ACC112 (cell line): Measurements from ENCODE around the gene SLC36A2.

Experiments
- H2AFZ ChIP-seq: fragments of 200-600 bp; sonication (generic); one replicate; pipeline ENCODE4 v1.6.0; 2017; ENCODE audit warnings: antibody characterized with exemption, low read length; ENCODE audit not compliant: unreplicated experiment
- H3K27ac ChIP-seq: fragments of 200-600 bp; sonication (generic); 2 replicates; pipeline ENCODE4 v1.5.1; 2014; ENCODE audit warnings: low read depth, mild to moderate bottlenecking, antibody characterized with exemption, low read length, moderate library complexity
- H3K27me3 ChIP-seq: fragments of 200-600 bp; sonication (generic); 2 replicates; pipeline ENCODE4 v1.6.1; 2014; ENCODE audit warnings: mild to moderate bottlenecking, antibody characterized with exemption, low read length, moderate library complexity, mixed read lengths; ENCODE audit not compliant: insufficient read depth
- H3K36me3 ChIP-seq: fragments of 200-600 bp; sonication (generic); 2 replicates; pipeline ENCODE4 v1.6.1; 2016; ENCODE audit warnings: mild to moderate bottlenecking, antibody characterized with exemption, low read length, moderate library complexity, mixed read lengths; ENCODE audit not compliant: insufficient read depth
- H3K4me1 ChIP-seq: fragments of 200-600 bp; sonication (generic); one replicate; pipeline ENCODE4 v1.6.1; 2016; ENCODE audit warnings: low read length, mixed read lengths; ENCODE audit not compliant: insufficient read depth, unreplicated experiment, control insufficient read depth
- H3K4me3 ChIP-seq: fragments of 200-600 bp; sonication (generic); 2 replicates; pipeline ENCODE4 v1.5.1; 2014; ENCODE audit warnings: mild to moderate bottlenecking, low read depth, low read length
- H3K79me2 ChIP-seq: fragments of 200-600 bp; sonication (generic); one replicate; pipeline ENCODE4 v1.6.0; 2016; ENCODE audit warnings: low read length; ENCODE audit not compliant: control insufficient read depth, unreplicated experiment, insufficient read depth

The SLC36A2 gene

DNA sequence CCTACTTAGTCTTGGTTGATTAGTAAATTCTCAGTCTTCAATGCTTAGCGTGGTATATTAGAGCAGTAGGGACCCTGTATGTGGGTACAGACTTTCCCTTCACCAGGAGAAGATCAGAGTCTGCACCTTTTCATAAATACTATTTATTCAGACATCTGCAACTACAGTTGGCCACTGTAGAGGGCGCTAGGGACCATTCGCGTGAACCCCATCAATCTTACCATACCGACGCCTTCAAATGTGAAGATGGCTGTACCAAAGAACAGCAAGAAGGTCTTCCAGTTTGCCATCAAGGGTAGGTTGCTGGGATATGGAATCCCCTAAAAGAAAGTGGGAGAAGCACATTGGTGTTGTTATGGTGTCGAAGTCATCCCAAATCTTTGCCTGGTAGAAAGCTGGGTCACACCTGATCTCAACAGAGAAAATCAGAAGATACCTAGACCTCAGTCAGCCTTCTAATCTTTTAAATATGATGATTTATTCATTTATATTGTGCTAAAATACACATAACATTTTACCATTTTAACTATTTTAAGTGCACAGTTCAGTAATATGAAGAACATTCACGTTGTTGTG, 62.9 kb downstream of the SLC36A2 start:
- Histone ChIP-seq H3K36me3 (no peaks in the 10 kb centered on the region), H3K4me1 (no peaks in the 10 kb centered on the region), H3K4me3 (no peak overlapping the region), H2AFZ (no peak overlapping the region), H3K27ac (no peak overlapping the region), H3K27me3 (peaks cover 28% of the 10 kb centered on the region; the same call in 1 of the 2 replicates), H3K79me2 (no peaks in the 10 kb centered on the region)

DNA sequence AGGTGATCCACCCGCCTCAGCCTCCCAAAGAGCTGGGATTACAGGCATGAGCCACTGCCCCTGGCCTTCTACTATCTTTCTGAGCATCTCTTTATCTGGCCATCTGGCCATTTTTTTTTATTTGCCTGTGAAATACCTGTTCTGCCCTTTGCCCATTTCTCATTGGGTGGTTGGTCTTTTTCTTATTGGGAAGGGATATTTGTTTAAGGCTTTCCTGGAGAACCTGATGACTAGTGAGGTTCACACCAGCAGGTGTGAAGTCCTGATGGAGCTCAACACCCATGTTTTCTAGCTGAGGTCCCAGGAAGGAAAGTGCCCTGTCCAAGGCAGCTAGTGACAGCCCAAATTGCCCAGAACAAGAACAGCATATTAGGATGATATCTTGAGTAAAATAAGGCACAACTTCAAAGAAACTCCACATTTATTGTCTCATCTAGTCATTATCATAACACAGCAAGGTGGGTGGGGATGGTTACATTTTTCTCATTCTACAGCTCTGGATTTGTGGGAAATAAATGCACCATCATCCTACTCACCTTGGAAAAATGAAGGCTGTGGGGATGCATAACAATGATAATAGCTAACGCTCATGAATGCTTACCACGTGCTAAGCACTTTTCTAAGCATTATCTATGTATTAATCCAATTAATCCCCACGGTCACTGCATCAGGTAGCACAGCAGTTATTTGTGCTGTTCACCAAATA, 64.1 kb downstream of the SLC36A2 start:
- Histone ChIP-seq H3K27me3 (peaks cover 33% of the 10 kb centered on the region; the same call in 1 of the 2 replicates), H3K79me2 (no peaks in the 10 kb centered on the region), H3K4me3 (no peak overlapping the region), H3K27ac (no peak overlapping the region), H3K4me1 (no peaks in the 10 kb centered on the region), H2AFZ (no peak overlapping the region), H3K36me3 (no peaks in the 10 kb centered on the region)

DNA sequence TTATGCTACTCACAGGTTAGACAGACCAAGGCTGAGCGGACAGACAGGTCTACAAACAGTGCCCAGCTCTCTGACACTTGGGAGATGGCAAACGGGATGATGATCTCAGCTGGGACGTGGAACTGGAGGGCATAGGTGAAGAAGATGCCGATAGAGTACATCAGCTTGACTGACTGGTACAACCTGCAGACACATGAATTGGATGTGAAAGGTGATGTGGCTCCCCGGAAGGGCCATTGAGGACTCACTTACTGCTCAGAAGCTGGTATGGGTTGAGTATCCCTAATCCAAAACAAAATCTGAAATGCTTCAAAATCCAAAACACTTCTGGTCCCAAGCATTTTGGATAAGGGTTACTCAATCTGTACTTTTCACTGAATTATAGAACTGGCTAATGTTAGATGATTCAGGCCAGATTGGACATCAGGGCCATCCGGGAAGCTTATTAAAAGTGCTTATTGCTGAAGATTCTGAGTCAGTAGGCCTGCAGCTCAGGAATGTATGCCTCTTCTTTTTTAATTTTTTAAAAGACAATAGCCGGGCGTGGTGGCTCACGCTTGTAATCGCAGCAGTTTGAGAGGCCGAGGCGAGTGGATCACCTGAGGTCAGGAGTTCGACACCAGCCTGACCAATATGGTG, 66.2 kb downstream of the SLC36A2 start:
- H3K36me3 ChIP-seq: no peaks in the 10 kb centered on the region
- H2AFZ ChIP-seq: no peak overlapping the region
- H3K27me3 ChIP-seq: peaks cover 39% of the 10 kb centered on the region
- H3K79me2 ChIP-seq: no peaks in the 10 kb centered on the region
- H3K27ac ChIP-seq: no peak overlapping the region
- H3K4me1 ChIP-seq: no peaks in the 10 kb centered on the region
- no peak overlapping the region for H3K4me3 ChIP-seq

DNA sequence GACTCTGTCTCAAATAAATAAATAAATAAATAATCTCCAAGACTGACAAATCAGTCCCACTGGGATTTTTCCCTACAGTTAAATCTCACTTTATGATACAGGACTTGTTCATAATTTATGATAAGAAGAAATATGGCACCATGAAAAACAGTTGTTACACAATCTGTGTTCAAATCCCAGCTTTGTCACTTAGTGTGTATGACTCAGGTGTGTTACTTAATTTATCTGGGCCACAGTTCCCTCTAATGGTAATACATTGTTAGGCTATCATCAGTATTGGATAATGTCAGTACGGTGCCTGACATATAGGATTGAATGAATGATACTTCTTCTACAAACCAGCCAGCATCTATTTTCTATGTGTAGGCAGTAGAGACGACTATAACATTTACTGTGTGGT, 66.9 kb downstream of the SLC36A2 start:
- Histone ChIP-seq H3K79me2 (no peaks in the 10 kb centered on the region), H3K4me1 (no peaks in the 10 kb centered on the region), H3K36me3 (no peaks in the 10 kb centered on the region), H3K27me3 (peaks cover 41% of the 10 kb centered on the region), H2AFZ (no peak overlapping the region), H3K4me3 (no peak overlapping the region), H3K27ac (no peak overlapping the region)

DNA sequence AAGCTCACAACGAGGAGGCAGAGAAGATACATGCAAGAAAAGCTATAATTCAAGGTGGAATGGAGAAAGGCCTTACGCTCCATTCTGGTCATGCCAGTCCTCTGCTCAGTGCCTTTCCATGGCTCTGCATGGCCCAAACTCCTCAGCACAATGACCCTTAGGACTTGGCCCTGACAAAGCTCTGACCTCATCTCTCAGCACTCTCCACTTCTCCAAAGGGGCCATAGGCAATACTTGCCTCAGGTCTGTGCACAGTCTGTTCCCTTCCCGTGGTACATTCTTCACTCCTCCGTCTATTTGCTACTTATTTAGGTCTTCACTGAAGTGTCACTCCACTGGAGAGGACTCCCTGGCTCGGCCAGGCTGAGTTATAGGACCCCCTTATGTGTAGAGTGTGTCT, 68.5 kb downstream of the SLC36A2 start:
- Histone ChIP-seq H3K79me2 (no peaks in the 10 kb centered on the region), H3K4me1 (no peaks in the 10 kb centered on the region), H3K36me3 (no peaks in the 10 kb centered on the region), H3K4me3 (no peak overlapping the region), H3K27me3 (peaks cover 36% of the 10 kb centered on the region), H3K27ac (no peak overlapping the region), H2AFZ (no peak overlapping the region)

DNA sequence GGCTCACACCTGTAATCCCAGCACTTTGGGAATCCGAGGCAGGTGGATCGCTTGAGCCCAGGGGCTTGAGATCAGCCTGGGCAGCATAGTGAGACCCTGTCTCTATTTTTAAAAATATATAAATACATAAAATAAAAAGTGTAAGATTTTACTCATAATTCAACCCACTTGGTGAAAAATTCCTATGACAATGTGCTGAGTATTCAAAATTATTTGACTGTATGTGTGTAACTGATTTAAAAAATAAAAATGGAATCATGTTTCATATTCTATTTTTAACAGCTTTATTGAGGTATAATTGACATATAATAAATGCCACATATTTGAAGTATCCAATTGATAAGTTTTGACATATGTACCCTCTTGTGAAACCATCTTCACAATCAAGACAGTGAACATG, 71.6 kb downstream of the SLC36A2 start:
- Histone ChIP-seq H3K4me1 (peaks cover 2% of the 10 kb centered on the region), H2AFZ (no peak overlapping the region), H3K4me3 (no peak overlapping the region), H3K36me3 (no peaks in the 10 kb centered on the region), H3K79me2 (no peaks in the 10 kb centered on the region), H3K27ac (no peak overlapping the region), H3K27me3 (peaks cover 27% of the 10 kb centered on the region)

DNA sequence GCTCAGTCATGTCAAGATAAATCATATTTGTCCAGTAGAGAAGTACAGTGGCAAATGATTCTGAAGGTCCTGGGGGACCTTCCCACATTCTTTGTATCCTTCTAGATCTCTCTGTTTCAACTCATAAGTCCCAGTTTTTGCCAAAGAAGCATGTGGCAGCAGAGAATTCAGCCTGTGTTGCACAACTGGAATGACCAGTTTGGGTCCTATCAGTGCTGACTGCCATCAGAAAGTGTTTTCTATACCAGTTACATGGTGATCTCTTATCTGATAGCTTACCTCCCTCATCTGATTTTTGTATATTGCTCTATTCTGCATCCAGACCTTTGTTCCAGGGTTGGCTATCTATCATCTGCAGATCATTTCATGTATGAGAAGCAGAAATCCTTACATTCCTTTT, 72.7 kb downstream of the SLC36A2 start:
- Histone ChIP-seq H2AFZ (no peak overlapping the region), H3K4me3 (no peak overlapping the region), H3K36me3 (no peaks in the 10 kb centered on the region), H3K27me3 (peaks cover 27% of the 10 kb centered on the region), H3K79me2 (no peaks in the 10 kb centered on the region), H3K4me1 (peaks cover 13% of the 10 kb centered on the region), H3K27ac (no peak overlapping the region)

DNA sequence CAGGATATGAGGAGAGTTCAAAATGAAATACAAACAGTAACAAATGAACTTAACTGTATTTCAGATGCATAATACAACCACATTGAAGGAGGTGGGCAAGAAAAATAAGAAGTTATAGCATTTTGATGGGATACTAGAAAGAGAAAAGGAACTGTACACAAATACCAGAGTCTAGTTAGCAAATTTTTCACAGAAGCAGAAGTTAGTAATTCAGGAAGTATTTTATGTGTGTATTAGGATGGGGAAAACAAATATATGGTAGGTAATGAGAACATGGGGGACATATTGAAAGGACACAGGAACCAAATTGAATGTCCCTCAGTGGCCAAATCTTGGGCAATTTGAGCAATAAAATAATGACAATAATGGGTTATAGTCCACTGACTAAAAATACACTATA, 76.0 kb downstream of the SLC36A2 start:
- no peak overlapping the region for H3K4me3 ChIP-seq
- peaks cover 13% of the 10 kb centered on the region for H3K4me1 ChIP-seq
- no peak overlapping the region for H2AFZ ChIP-seq
- H3K27ac ChIP-seq: no peak overlapping the region
- no peaks in the 10 kb centered on the region for H3K36me3 ChIP-seq
- H3K79me2 ChIP-seq: no peaks in the 10 kb centered on the region
- peaks cover 11% of the 10 kb centered on the region for H3K27me3 ChIP-seq

DNA sequence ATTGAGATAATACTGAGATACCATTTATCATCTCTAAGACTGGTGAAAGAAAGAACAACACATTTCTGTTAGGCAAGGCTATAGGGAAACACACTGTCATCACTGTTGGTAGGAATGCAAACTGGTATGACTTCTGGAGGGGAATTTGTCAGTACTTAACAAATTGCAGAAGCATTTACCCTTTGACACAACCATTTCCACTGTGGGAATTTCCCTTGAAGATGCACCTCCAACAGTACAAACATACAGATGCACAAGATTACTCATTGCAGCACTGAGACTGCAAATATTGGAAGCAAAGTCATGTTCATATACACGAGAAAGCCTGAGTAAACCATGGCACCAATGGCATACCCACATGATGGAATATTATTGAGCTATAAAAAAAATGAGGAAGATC, 76.8 kb downstream of the SLC36A2 start:
- Histone ChIP-seq H3K4me3 (no peak overlapping the region), H3K27me3 (peaks cover 7% of the 10 kb centered on the region), H3K36me3 (no peaks in the 10 kb centered on the region), H3K27ac (no peak overlapping the region), H3K79me2 (no peaks in the 10 kb centered on the region), H3K4me1 (peaks cover 13% of the 10 kb centered on the region), H2AFZ (no peak overlapping the region)

DNA sequence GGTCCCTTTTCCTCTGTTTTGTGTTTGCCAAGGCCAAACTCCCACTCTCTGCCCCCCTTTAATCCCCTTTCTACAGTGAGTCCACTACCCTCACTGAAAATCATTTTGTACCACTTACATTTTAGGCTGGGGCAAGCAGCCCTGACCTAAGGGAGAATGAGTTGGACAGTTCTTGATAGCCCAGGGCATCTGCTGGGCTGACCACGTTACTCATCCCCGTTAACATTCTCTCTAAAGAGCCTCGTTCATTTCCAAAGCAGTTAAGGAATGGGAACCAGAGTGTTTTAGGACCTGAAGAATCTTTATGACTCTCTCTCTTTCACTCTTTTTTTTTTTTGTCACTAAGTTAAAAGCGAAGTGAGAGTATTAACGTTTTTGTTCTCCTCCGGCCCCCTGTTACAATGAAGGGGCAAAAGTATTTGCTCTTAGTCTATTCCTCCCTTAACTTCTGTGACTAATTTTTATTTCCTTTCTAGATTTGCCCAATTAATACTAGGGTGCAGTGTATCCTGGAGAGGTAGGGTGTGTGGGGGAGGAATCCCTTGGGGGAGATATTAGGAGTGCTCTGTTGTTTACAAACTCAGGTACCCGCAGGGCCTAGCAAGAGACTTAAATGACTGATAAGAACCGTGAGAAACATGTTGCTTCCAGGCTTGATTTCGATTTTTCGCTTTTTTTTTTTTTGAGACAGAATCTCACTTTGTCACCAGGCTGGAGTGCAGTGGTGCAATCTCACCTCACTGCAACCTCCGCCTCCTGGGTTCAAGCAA, 79.7 kb downstream of the SLC36A2 start:
- Histone ChIP-seq H3K4me3 (no peak overlapping the region), H3K36me3 (no peaks in the 10 kb centered on the region), H3K79me2 (no peaks in the 10 kb centered on the region), H3K27me3 (no peaks in the 10 kb centered on the region), H3K27ac (no peak overlapping the region), H3K4me1 (peaks cover 25% of the 10 kb centered on the region), H2AFZ (no peak overlapping the region)
